SU-DHL-6 (cell line): ENCODE measurements around the gene NDUFB10.

ENCODE experiments used
- EZH2phosphoT487 ChIP-seq: fragments of 200-600 bp; sonication (generic), shearing (Covaris generic); conservative IDR thresholded peaks from 2 replicates; pipeline ENCODE4 v1.6.1; 2018; ENCODE audit warnings: mild to moderate bottlenecking, antibody characterized with exemption, low read length, moderate library complexity, mixed read lengths
- TF ChIP-seq, protein P1 (sequence below): fragments of 200-600 bp; sonication (generic); IDR thresholded peaks from one replicate; pipeline ENCODE4 v1.5.1; 2017; ENCODE audit warnings: antibody characterized with exemption, mild to moderate bottlenecking, low read length, moderate library complexity; ENCODE audit not compliant: insufficient read depth, poor library complexity, severe bottlenecking

GRCh38 chr16:1949507-1949906 is 9.8 kb upstream of the NDUFB10 start:
- TF ChIP-seq, protein P1, sequence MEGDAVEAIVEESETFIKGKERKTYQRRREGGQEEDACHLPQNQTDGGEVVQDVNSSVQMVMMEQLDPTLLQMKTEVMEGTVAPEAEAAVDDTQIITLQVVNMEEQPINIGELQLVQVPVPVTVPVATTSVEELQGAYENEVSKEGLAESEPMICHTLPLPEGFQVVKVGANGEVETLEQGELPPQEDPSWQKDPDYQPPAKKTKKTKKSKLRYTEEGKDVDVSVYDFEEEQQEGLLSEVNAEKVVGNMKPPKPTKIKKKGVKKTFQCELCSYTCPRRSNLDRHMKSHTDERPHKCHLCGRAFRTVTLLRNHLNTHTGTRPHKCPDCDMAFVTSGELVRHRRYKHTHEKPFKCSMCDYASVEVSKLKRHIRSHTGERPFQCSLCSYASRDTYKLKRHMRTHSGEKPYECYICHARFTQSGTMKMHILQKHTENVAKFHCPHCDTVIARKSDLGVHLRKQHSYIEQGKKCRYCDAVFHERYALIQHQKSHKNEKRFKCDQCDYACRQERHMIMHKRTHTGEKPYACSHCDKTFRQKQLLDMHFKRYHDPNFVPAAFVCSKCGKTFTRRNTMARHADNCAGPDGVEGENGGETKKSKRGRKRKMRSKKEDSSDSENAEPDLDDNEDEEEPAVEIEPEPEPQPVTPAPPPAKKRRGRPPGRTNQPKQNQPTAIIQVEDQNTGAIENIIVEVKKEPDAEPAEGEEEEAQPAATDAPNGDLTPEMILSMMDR, result no peak
- TF ChIP-seq EZH2phosphoT487, result no peak
